OCI-LY7 (cell line): ENCODE results near the gene CDC42EP3. TPM values are rescaled to one million over a fixed set of nuclear protein-coding genes. Genes with fewer than 3 reads are reported as not detected.

Experiments
- BruUV-seq: library from RNA; stranded (reverse); fragments of 400-500 nt; replicated peaks from 2 replicates; lab custom pipeline; 2021; lab: Mats Ljungman, UMichigan
- CTCF ChIA-PET: fragments of 300-600 bp; sonication (Branson Sonifier 250); formaldehyde crosslinking; loops from one replicate; lab custom pipeline; 2022; ENCODE audit warnings: antibody characterized with exemption; ENCODE audit not compliant: unreplicated experiment; lab: Charles Lee
- POLR2A ChIA-PET: fragments of 300-600 bp; sonication (Branson Sonifier 250); formaldehyde crosslinking; loops from one replicate; lab custom pipeline; 2022; ENCODE audit warnings: antibody characterized with exemption; lab: Charles Lee
- DNase-seq: peaks from one replicate; pipeline ENCODE4 v3.0.0-alpha.2; 2015; ENCODE audit warnings: low spot score
- H2AFZ ChIP-seq: fragments of 200-600 bp; sonication (generic), shearing (Covaris generic); 2 replicates; pipeline ENCODE4 v1.6.1; 2014; ENCODE audit warnings: mild to moderate bottlenecking, antibody characterized with exemption, low read length, moderate library complexity
- H3K27ac ChIP-seq: fragments of 200-600 bp; sonication (generic); 2 replicates; pipeline ENCODE4 v1.5.1; 2014; ENCODE audit warnings: mixed run types, low read depth, mild to moderate bottlenecking, moderate library complexity, low read length, inconsistent platforms; ENCODE audit not compliant: poor library complexity, severe bottlenecking
- H3K36me3 ChIP-seq: fragments of 200-600 bp; sonication (generic); 2 replicates; pipeline ENCODE4 v1.6.1; 2014; ENCODE audit warnings: mild to moderate bottlenecking, antibody characterized with exemption, low read length, moderate library complexity, mixed read lengths; ENCODE audit not compliant: insufficient read depth
- H3K4me1 ChIP-seq: fragments of 200-600 bp; sonication (generic); 2 replicates; pipeline ENCODE4 v1.5.1; 2014; ENCODE audit warnings: mild to moderate bottlenecking, low read length; ENCODE audit not compliant: insufficient read depth, poor library complexity, severe bottlenecking
- H3K4me2 ChIP-seq: fragments of 200-600 bp; sonication (generic); 2 replicates; pipeline ENCODE4 v1.6.1; 2014; ENCODE audit warnings: mild to moderate bottlenecking, low read length
- H3K4me3 ChIP-seq: fragments of 200-600 bp; sonication (generic); 2 replicates; pipeline ENCODE4 v1.5.1; 2014; ENCODE audit warnings: mild to moderate bottlenecking, low read depth, low read length; ENCODE audit not compliant: poor library complexity, severe bottlenecking
- H3K79me2 ChIP-seq: fragments of 200-600 bp; sonication (generic); 2 replicates; pipeline ENCODE4 v1.6.1; 2016; ENCODE audit warnings: low read depth, mild to moderate bottlenecking, low read length, moderate library complexity, mixed read lengths; ENCODE audit not compliant: insufficient read depth
- H3K9me2 ChIP-seq: fragments of 200-600 bp; sonication (generic); 2 replicates; pipeline ENCODE4 v1.6.1; 2016; ENCODE audit warnings: mild to moderate bottlenecking, low read length, mixed read lengths; ENCODE audit not compliant: insufficient read depth
- H3K9me3 ChIP-seq: fragments of 200-600 bp; sonication (generic); 2 replicates; pipeline ENCODE4 v1.6.1; 2014; ENCODE audit warnings: mild to moderate bottlenecking, mixed run types, low read length, mixed read lengths
- H4K20me1 ChIP-seq: fragments of 200-600 bp; sonication (generic); 2 replicates; pipeline ENCODE4 v1.6.1; 2014; ENCODE audit warnings: mild to moderate bottlenecking, antibody characterized with exemption, low read length, moderate library complexity, mixed read lengths; ENCODE audit not compliant: insufficient read depth
- CTCF ChIP-seq: fragments of 200-600 bp; sonication (generic); conservative IDR thresholded peaks from 2 replicates; pipeline ENCODE4 v1.5.1; 2014; ENCODE audit warnings: mild to moderate bottlenecking, antibody characterized with exemption, low read length, moderate library complexity, mixed read lengths
- EZH2phosphoT487 ChIP-seq: fragments of 200-600 bp; sonication (generic); IDR thresholded peaks from 2 replicates; pipeline ENCODE4 v1.6.1; 2018; ENCODE audit warnings: low read depth, borderline replicate concordance, mild to moderate bottlenecking, mixed run types, antibody characterized with exemption, low read length, moderate library complexity, mixed read lengths
- intact Hi-C: fragments of 100-400 bp; cut with micrococcal nuclease; formaldehyde crosslinking; loops from one replicate; pipeline ENCODE4 v1.10.0; 2022; ENCODE audit not compliant: unreplicated experiment
- total RNA-seq, 2 experiments: library from RNA; depleted of rRNA in 1 of 2; stranded (reverse); fragments of >200 nt in 1 of 2; shearing (Covaris generic) in 1 of 2; gene quantifications; 2 replicates each; pipeline ENCODE4 v1.2.3, GENCODE V29; 2014 to 2022

The CDC42EP3 gene
- total RNA-seq, 2 experiments from 2014 or later: 7.2 to 22.9 TPM

- Histone ChIP-seq H3K9me2 (no peaks in the 10 kb centered on the region), H3K36me3 (no peaks in the 10 kb centered on the region), H3K9me3 (no peaks in the 10 kb centered on the region), H3K4me3 (no peak overlapping the region), H3K4me2 (no peak overlapping the region), H4K20me1 (no peaks in the 10 kb centered on the region), H2AFZ (no peak overlapping the region), H3K4me1 (no peaks in the 10 kb centered on the region), H3K79me2 (no peaks in the 10 kb centered on the region), H3K27ac (no peak overlapping the region)
- no peak for TF ChIP-seq EZH2phosphoT487
- no peak for TF ChIP-seq CTCF
- no TSS peak for BruUV-seq
- intact Hi-C loops: no loop called here
- DNase-seq: no peak
- ChIA-PET POLR2A (interaction anchor here (0.7 kb wide), 1 partner anchor 52 kb away, joined by 3 read pairs; no protein-coding TSS in a partner anchor), CTCF (no interaction called here)
Observed at GRCh38 chr2:37688771-37689468, 17.5 kb upstream of the CDC42EP3 start.

GRCh38 chr2:37686792-37687526, 15.5 kb upstream of the CDC42EP3 start:
- Histone ChIP-seq H3K27ac (no peak overlapping the region), H3K4me3 (no peak overlapping the region), H4K20me1 (no peaks in the 10 kb centered on the region), H3K9me2 (no peaks in the 10 kb centered on the region), H3K9me3 (no peaks in the 10 kb centered on the region), H3K79me2 (no peaks in the 10 kb centered on the region), H3K36me3 (no peaks in the 10 kb centered on the region), H2AFZ (no peak overlapping the region), H3K4me2 (no peak overlapping the region), H3K4me1 (no peaks in the 10 kb centered on the region)
- ChIA-PET POLR2A (interaction anchor here (0.7 to 1.6 kb wide), 2 partner anchors 16 to 39 kb away, joined by 3 to 5 read pairs; no protein-coding TSS in a partner anchor), CTCF (no interaction called here)
- TF ChIP-seq EZH2phosphoT487 (no peak), CTCF (no peak)
- BruUV-seq: no TSS peak
- intact Hi-C loops: no loop called here
- DNase-seq: no peak
